Pancreas (tissue), 10 donors: ENCODE data around the gene DCC. TPM values are rescaled to one million over a fixed set of nuclear protein-coding genes. Genes with fewer than 3 reads are reported as not detected.

Experiments used
- ATAC-seq, 4 donors: fragments of 200-7000 bp; cut with Tn5 transposase; one replicate each; pipeline versions ENCODE4 v1.8.0 to v1.9.1; 2020; ENCODE audit warnings: mild to moderate bottlenecking in 4 of 4, moderate library complexity in 4 of 4
- DNase-seq, 6 donors: peaks; one replicate each; pipeline ENCODE4 v3.0.0-alpha.2; 2020
- FAIRE-seq: peaks from 2 replicates; lab custom pipeline; 2012; peaks lifted over from hg19 to GRCh38; lab: Jason Lieb, UNC
- H3K27ac ChIP-seq, 4 donors: fragments of 200-600 bp; sonication (generic); 1 replicate in 3 of 4; 2 replicates in 1 of 4; pipeline versions ENCODE4 v1.5.0 to v1.8.0; 2020
- H3K27me3 ChIP-seq, 4 donors: fragments of 200-600 bp; one replicate each; pipeline ENCODE4 v1.8.0; 2021
- H3K36me3 ChIP-seq, 3 donors: fragments of 200-600 bp; sonication (generic) in 1 of 3; one replicate each; pipeline versions ENCODE4 v1.5.0 to v1.8.0; 2020 to 2021
- H3K4me1 ChIP-seq, 3 donors: fragments of 200-600 bp; one replicate each; pipeline ENCODE4 v1.8.0; 2021
- H3K4me3 ChIP-seq, 4 donors: fragments of 200-600 bp; sonication (generic) in 2 of 4; one replicate each; pipeline versions ENCODE4 v1.5.0 to v1.8.0; 2020 to 2021
- H3K9me3 ChIP-seq, 4 donors: fragments of 200-600 bp; one replicate each; pipeline ENCODE4 v1.8.0; 2021
- CTCF ChIP-seq, 4 donors: fragments of 200-600 bp; sonication (generic) in 3 of 4; IDR thresholded peaks; one replicate each; pipeline versions ENCODE4 v1.5.0 to v1.8.0; 2021; ENCODE audit warnings: antibody characterized with exemption in 4 of 4
- WGBS, 2 donors: extraction: QIAGEN DNeasy Blood & Tissue Kit; methylation state at CpG; one replicate each; pipeline ENCODE4 v1.1.7; 2013; 5-methylcytosine and 5-hydroxymethylcytosine counted together
- intact Hi-C, 3 donors: fragments of 100-400 bp; cut with DNase I; formaldehyde crosslinking; loops; one replicate each; pipeline versions ENCODE4 v1.11.1 to v1.14.2; 2022
- polyA plus RNA-seq, 2 donors: library from polyadenylated mRNA; stranded (reverse); fragments of 200-250 nt; gene quantifications; one replicate each; pipeline ENCODE4 v1.2.3, GENCODE V29; 2013
- total RNA-seq, 6 donors: library from RNA; stranded (reverse); fragmentation: NEBNext Ultra II Directional in 4 of 6; extraction: Animal tissue kit (Norgen Biotek cat#: 25700) in 4 of 6; gene quantifications; one replicate each; pipeline versions ENCODE4 v1.2.1 to v1.2.4, GENCODE V29; 2021 to 2023
- donor health status: healthy with polysubstance abuse.
- donor health status: DM: no; HTN: no; CAD: no; lungs with moderate emphysema.
- donor health status: DM: no; HTN: no; CAD: no.
- donor health status: control.
- donor health status: control.
- donor health status: Bipolar disorder and iron deficiency.
- donor health status: DM: yes; HTN: yes; CAD: no.
- donor health status: DM: no; HTN: no; CAD: no.
- donor health status: DM: no; HTN: no; CAD: no.
- donor health status: DM: yes; HTN: yes; CAD: no.

Gene DCC
- total and polyA plus RNA-seq, 8 donors: 0.18 to 0.44 (median 0.28) TPM; not detected in 1

GRCh38 chr18:52570975-52571374 is 231.0 kb downstream of the DCC start:
- WGBS, 2 donors: 68 to 70% methylated on average over 2 of the region's 2 CpGs

DNA sequence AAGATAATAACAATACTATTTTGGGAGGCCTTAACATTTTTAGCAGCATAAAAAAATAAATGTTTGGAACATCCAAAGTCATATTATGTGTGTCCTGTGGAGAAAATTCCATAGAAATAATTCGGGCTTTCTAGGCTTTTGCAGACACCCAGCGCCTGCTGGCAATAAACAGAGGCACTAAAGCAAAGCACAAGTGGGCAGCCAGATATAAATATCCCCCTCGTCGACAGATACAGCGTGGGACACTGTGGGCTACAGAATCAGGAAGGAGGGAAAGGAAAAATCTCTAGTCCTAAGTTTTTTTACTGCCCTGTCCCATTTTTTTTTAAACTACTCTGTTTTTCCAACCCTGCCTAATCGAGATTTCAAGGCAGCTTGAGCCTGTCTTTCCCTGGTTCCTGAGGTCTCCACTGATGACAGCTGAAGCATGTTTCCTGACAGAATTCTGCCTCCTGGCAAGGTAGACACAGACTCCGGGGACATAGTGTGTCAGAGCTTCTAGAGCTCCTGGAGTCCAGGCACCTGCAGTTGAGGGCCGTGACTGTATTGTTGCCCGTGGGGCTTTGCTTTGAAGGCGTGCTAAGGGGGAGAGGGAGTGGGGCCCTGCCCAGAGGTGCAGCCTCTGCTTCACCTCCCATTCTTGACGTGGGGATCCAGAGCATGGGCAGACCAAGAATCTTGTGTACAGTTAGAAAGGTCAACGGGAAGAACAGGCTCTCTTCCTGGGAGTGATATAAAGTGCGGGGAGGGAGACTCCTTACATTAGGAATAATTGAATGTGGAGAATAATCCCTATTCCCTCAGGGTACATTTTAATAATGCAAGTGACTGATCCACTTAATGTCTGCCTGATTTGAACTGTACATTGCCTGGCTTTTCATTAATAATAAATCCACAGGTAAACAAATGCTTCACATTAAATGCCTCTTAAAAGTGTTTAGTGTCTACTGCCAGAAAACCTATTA is 232.3 kb downstream of the DCC start:
- no peaks in the 10 kb centered on the region for H3K36me3 ChIP-seq
- no peak overlapping the region for H3K27ac ChIP-seq
- no peak overlapping the region for H3K4me3 ChIP-seq
- H3K4me1 ChIP-seq: no peaks in the 10 kb centered on the region
- WGBS, 2 donors: 69 to 76% methylated on average over 13 of the region's 13 CpGs
- FAIRE-seq: no peak
- no peak for ATAC-seq
- no peaks in the 10 kb centered on the region for H3K27me3 ChIP-seq
- intact Hi-C loops: no loop called here
- no peak for TF ChIP-seq CTCF (IDR thresholded peaks at IDR 0.05)
- DNase-seq: no peak
- H3K9me3 ChIP-seq: no peaks in the 10 kb centered on the region

More at GRCh38 chr18:52570975-52571374, 231.0 kb downstream of the DCC start:
- no peaks in the 10 kb centered on the region for H3K36me3 ChIP-seq
- no peaks in the 10 kb centered on the region for H3K9me3 ChIP-seq
- DNase-seq (no peak), FAIRE-seq (no peak), ATAC-seq (no peak)
- no peak for TF ChIP-seq CTCF (IDR thresholded peaks at IDR 0.05)
- intact Hi-C loops: no loop called here
- no peaks in the 10 kb centered on the region for H3K27me3 ChIP-seq
- H3K4me1 ChIP-seq: no peaks in the 10 kb centered on the region
- no peak overlapping the region for H3K27ac ChIP-seq
- no peak overlapping the region for H3K4me3 ChIP-seq

DNA sequence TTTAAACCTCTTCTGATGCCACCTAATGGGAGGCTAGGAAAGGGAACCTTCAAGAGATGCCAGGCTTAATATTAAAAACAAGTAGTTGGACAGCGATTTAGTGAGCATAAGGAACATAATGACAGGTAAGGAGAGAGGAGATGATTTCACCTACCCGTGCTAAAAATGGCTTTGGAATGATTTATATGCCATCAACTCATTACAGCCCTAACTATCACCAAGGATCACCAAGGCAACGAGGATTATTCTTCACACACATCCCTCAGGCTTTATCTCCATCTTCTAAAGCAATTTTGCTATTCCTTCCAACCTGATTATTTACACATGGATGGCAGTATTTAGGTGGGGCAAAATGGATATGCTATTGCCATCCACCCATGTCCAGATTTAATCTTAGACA is 237.8 kb downstream of the DCC start:
- 55 to 63% methylated on average over 3 of the region's 3 CpGs for WGBS, 2 donors
- Histone ChIP-seq H3K4me3 (no peak overlapping the region), H3K4me1 (no peaks in the 10 kb centered on the region), H3K27me3 (no peaks in the 10 kb centered on the region), H3K36me3 (no peaks in the 10 kb centered on the region), H3K9me3 (no peaks in the 10 kb centered on the region), H3K27ac (no peak overlapping the region)
- FAIRE-seq (no peak), ATAC-seq (no peak), DNase-seq (no peak)
- intact Hi-C loops: no loop called here
- no peak for TF ChIP-seq CTCF (IDR thresholded peaks at IDR 0.05)

DNA sequence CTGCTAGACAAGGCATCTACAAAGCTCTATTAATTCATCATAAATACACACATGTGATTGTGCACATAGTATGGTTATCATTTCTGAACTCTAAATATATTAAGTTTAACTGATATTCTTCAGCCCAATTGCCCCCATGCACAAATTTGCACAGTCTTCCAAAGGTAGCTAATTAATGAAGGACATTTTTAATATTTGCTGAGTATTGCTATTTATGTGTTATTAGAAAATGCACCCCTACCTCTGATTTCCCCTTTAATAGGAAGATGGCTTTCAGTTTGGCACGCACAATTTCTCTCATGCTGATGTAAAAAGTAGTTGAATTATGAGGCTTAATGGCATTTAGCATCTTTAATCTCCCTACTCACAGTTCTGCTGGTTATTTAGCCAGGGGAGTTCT is 242.1 kb downstream of the DCC start:
- H3K27me3 ChIP-seq: no peaks in the 10 kb centered on the region
- no peak for DNase-seq
- no peak for ATAC-seq
- no peaks in the 10 kb centered on the region for H3K9me3 ChIP-seq
- WGBS, 2 donors: 62 to 65% methylated on average over 1 of the region's 1 CpG
- no peak overlapping the region for H3K27ac ChIP-seq
- intact Hi-C loops: no loop called here
- H3K4me1 ChIP-seq: no peaks in the 10 kb centered on the region
- no peaks in the 10 kb centered on the region for H3K36me3 ChIP-seq
- FAIRE-seq: no peak
- TF ChIP-seq CTCF (IDR thresholded peaks at IDR 0.05): no peak
- no peak overlapping the region for H3K4me3 ChIP-seq

DNA sequence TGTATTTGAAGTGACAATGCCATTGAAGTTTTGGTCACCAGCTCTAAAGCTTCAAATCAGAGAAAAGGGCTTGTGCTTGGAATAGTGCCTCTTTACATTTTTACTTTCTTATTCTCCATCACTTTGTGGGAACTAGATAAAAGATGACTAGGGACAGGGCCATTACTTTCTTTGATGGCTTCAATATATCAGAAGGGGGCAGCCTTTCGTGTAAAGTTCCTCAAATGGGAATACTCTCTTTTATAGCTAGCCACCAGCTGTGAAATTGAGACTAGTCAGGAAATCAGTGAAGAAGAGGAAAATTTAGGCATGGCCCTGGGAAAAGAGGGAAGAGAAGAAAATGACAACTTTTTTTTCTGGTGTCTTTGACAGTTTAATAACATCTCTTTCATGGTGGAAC is 242.5 kb downstream of the DCC start:
- H3K27me3 ChIP-seq: no peaks in the 10 kb centered on the region
- FAIRE-seq: no peak
- H3K4me1 ChIP-seq: no peaks in the 10 kb centered on the region
- H3K27ac ChIP-seq: no peak overlapping the region
- H3K4me3 ChIP-seq: no peak overlapping the region
- H3K9me3 ChIP-seq: no peaks in the 10 kb centered on the region
- ATAC-seq: no peak
- 30 to 37% methylated on average over 1 of the region's 1 CpG for WGBS, 2 donors
- no peaks in the 10 kb centered on the region for H3K36me3 ChIP-seq
- DNase-seq: no peak
- intact Hi-C loops: no loop called here
- no peak for TF ChIP-seq CTCF (IDR thresholded peaks at IDR 0.05)
